Naive thymus-derived CD4-positive, alpha-beta T cell (primary cell): ENCODE data around the gene TNFRSF9. TPM values are rescaled to one million over a fixed set of nuclear protein-coding genes. Genes with fewer than 3 reads are reported as not detected.

Source experiments
- ATAC-seq: fragments of 150-1000 bp; cut with Tn5 transposase; 2 replicates; pipeline ENCODE4 v1.10.0; 2021; ENCODE audit warnings: mild to moderate bottlenecking, moderate library complexity
- CTCF ChIA-PET: fragments of 350-600 bp; sonication (Branson Sonifier 250); formaldehyde crosslinking; loops from one replicate; lab custom pipeline; 2021; ENCODE audit warnings: antibody characterized with exemption; lab: Charles Lee
- POLR2A ChIA-PET: fragments of 350-600 bp; sonication (Branson Sonifier 250); formaldehyde crosslinking; loops from one replicate; lab custom pipeline; 2021; ENCODE audit warnings: antibody characterized with exemption, inconsistent platforms; lab: Charles Lee
- DNase-seq, 9 donors: peaks; one replicate each; pipeline versions ENCODE4 v3.0.0 to v3.0.0-alpha.2; 2020 to 2022; ENCODE audit warnings: mixed read lengths in 1 of 9
- H3K27ac ChIP-seq: one replicate; pipeline ENCODE4 v1.7.0; 2013; ENCODE audit warnings: mild to moderate bottlenecking, low read depth, low read length, moderate library complexity
- H3K27me3 ChIP-seq, 2 donors: one replicate each; pipeline ENCODE4 v1.7.0; 2013; ENCODE audit warnings: low read length in 2 of 2, mild to moderate bottlenecking in 2 of 2, moderate library complexity in 2 of 2; ENCODE audit not compliant: control insufficient read depth in 2 of 2, insufficient read depth in 2 of 2
- H3K36me3 ChIP-seq, 3 experiments: 1 replicate in 2 of 3; 2 replicates in 1 of 3; pipeline ENCODE4 v1.7.0; 2013; ENCODE audit warnings: low read length in 3 of 3, mild to moderate bottlenecking in 3 of 3, moderate library complexity in 1 of 3; ENCODE audit not compliant: insufficient read depth in 3 of 3, control insufficient read depth in 2 of 3
- H3K4me1 ChIP-seq, 2 donors: one replicate each; pipeline ENCODE4 v1.7.0; 2013; ENCODE audit warnings: low read length in 2 of 2, mild to moderate bottlenecking in 2 of 2, moderate library complexity in 1 of 2; ENCODE audit not compliant: control insufficient read depth in 2 of 2, insufficient read depth in 2 of 2
- H3K4me3 ChIP-seq: 2 replicates; pipeline ENCODE4 v1.7.0; 2013; ENCODE audit warnings: mild to moderate bottlenecking, low read length
- H3K9me3 ChIP-seq, 3 experiments: 1 replicate in 2 of 3; 2 replicates in 1 of 3; pipeline ENCODE4 v1.7.0; 2013; ENCODE audit warnings: low read length in 3 of 3; ENCODE audit not compliant: control insufficient read depth in 2 of 3
- H3K27ac Mint-ChIP-seq, 9 donors: one replicate each; pipeline ENCODE4 v1.8.0; 2020 to 2022; ENCODE audit warnings: mixed read lengths in 9 of 9, mild to moderate bottlenecking in 8 of 9, moderate library complexity in 5 of 9, inconsistent platforms in 2 of 9
- H3K27me3 Mint-ChIP-seq, 5 donors: one replicate each; pipeline ENCODE4 v1.8.0; 2021 to 2022; ENCODE audit warnings: mixed read lengths in 5 of 5, mild to moderate bottlenecking in 1 of 5
- H3K36me3 Mint-ChIP-seq, 5 donors: one replicate each; pipeline ENCODE4 v1.8.0; 2020 to 2022; ENCODE audit warnings: mixed read lengths in 5 of 5, mild to moderate bottlenecking in 3 of 5, inconsistent platforms in 1 of 5
- H3K4me1 Mint-ChIP-seq, 7 donors: one replicate each; pipeline ENCODE4 v1.8.0; 2020 to 2022; ENCODE audit warnings: mixed read lengths in 7 of 7, mild to moderate bottlenecking in 3 of 7, inconsistent platforms in 1 of 7
- H3K4me3 Mint-ChIP-seq, 10 donors: one replicate each; pipeline ENCODE4 v1.8.0; 2020 to 2022; ENCODE audit warnings: mild to moderate bottlenecking in 10 of 10, mixed read lengths in 10 of 10, moderate library complexity in 6 of 10, inconsistent platforms in 2 of 10
- H3K9me3 Mint-ChIP-seq, 11 donors: one replicate each; pipeline ENCODE4 v1.8.0; 2020 to 2022; ENCODE audit warnings: mixed read lengths in 11 of 11, mild to moderate bottlenecking in 4 of 11, inconsistent platforms in 1 of 11, moderate library complexity in 1 of 11
- intact Hi-C, 2 donors: fragments of 100-400 bp; cut with micrococcal nuclease; formaldehyde crosslinking; loops; one replicate each; pipeline ENCODE4 v1.15.1; 2023
- polyA plus RNA-seq, 2 donors: library from polyadenylated mRNA; unstranded; fragments of 300-500 nt; fragmentation: Illumina TruSeq; gene quantifications; one replicate each; pipeline ENCODE4 v1.2.3, GENCODE V29; 2021
- total RNA-seq, 6 experiments: library from RNA in 5 of 6; stranded (reverse) in 5 of 6; gene quantifications; 1 replicate in 5 of 6; 2 replicates in 1 of 6; pipeline ENCODE4 v1.2.3 and lab custom pipeline; 2021 to 2026

The TNFRSF9 gene
- total and polyA plus RNA-seq, 7 experiments from 2014 or later, result 0.10 to 6.6 (median 0.25) TPM; not detected in 1

- no peak overlapping the region for H3K4me3 Mint-ChIP-seq
- H3K9me3 Mint-ChIP-seq, result peaks cover 0 to 29% (median 12%) of the 10 kb centered on the region in 11 donors
- peaks cover 0 to 4% (median 0%) of the 10 kb centered on the region in 7 donors for H3K4me1 Mint-ChIP-seq
- CTCF ChIA-PET, result no interaction called here
- Histone ChIP-seq H3K9me3 (no peaks in the 10 kb centered on the region), H3K27me3 (no peaks in the 10 kb centered on the region), H3K36me3 (no peaks in the 10 kb centered on the region), H3K4me1 (no peaks in the 10 kb centered on the region), H3K27ac (no peak overlapping the region), H3K4me3 (no peak overlapping the region)
- POLR2A ChIA-PET, result no interaction called here
- ATAC-seq, result no peak
- intact Hi-C loops, result no loop called here
- peaks cover 0 to 5% (median 3%) of the 10 kb centered on the region in 5 donors for H3K36me3 Mint-ChIP-seq
- no peak overlapping the region for H3K27ac Mint-ChIP-seq
- DNase-seq, result no peak
- H3K27me3 Mint-ChIP-seq, result peaks cover 4 to 15% (median 10%) of the 10 kb centered on the region in 5 donors
These were observed 61.4 kb downstream of the TNFRSF9 start for GRCh38 chr1:7879228-7879627.

GRCh38 chr1:7878027-7878426, 62.6 kb downstream of the TNFRSF9 start:
- Mint-ChIP-seq H3K36me3 (peaks cover 0 to 5% (median 3%) of the 10 kb centered on the region in 5 donors), H3K27me3 (peaks cover 4 to 15% (median 8%) of the 10 kb centered on the region in 5 donors)
- CTCF ChIA-PET, result interaction anchor here (0.6 kb wide), 2 partner anchors 128 to 1020 kb away, joined by 3 to 8 read pairs; no protein-coding TSS in a partner anchor

GRCh38 chr1:7873801-7874795, 66.5 kb downstream of the TNFRSF9 start:
- no peaks in the 10 kb centered on the region for H3K4me1 ChIP-seq
- intact Hi-C loops, result no loop called here
- H3K27me3 ChIP-seq, result no peaks in the 10 kb centered on the region
- POLR2A ChIA-PET, result no interaction called here
- no peak overlapping the region for H3K27ac ChIP-seq
- H3K4me1 Mint-ChIP-seq, result peaks cover 0 to 5% (median 0%) of the 10 kb centered on the region in 7 donors
- H3K36me3 ChIP-seq, result no peaks in the 10 kb centered on the region
- peaks cover 0 to 5% (median 3%) of the 10 kb centered on the region in 5 donors for H3K36me3 Mint-ChIP-seq
- CTCF ChIA-PET, result no interaction called here
- H3K27ac Mint-ChIP-seq, result no peak overlapping the region
- no peak overlapping the region for H3K4me3 ChIP-seq
- peaks cover 0 to 28% (median 13%) of the 10 kb centered on the region in 11 donors for H3K9me3 Mint-ChIP-seq
- H3K27me3 Mint-ChIP-seq, result peaks cover 4 to 15% (median 5%) of the 10 kb centered on the region in 5 donors
- DNase-seq, result no peak
- no peak for ATAC-seq
- H3K4me3 Mint-ChIP-seq, result no peak overlapping the region
- H3K9me3 ChIP-seq, result no peaks in the 10 kb centered on the region

More at GRCh38 chr1:7878027-7878426, 62.6 kb downstream of the TNFRSF9 start:
- Mint-ChIP-seq H3K27ac (no peak overlapping the region), H3K4me1 (peaks cover 0 to 5% (median 0%) of the 10 kb centered on the region in 7 donors), H3K4me3 (no peak overlapping the region), H3K9me3 (peaks cover 0 to 29% (median 12%) of the 10 kb centered on the region in 11 donors)
- no peaks in the 10 kb centered on the region for H3K27me3 ChIP-seq
- H3K4me1 ChIP-seq, result no peaks in the 10 kb centered on the region
- no peak overlapping the region for H3K27ac ChIP-seq
- no peaks in the 10 kb centered on the region for H3K9me3 ChIP-seq
- DNase-seq (no peak), ATAC-seq (no peak)
- intact Hi-C loops, result no loop called here
- no peak overlapping the region for H3K4me3 ChIP-seq
- H3K36me3 ChIP-seq, result no peaks in the 10 kb centered on the region
- POLR2A ChIA-PET, result no interaction called here

GRCh38 chr1:7871136-7871535, 69.5 kb downstream of the TNFRSF9 start:
- Histone ChIP-seq H3K9me3 (no peaks in the 10 kb centered on the region), H3K27me3 (no peaks in the 10 kb centered on the region), H3K36me3 (no peaks in the 10 kb centered on the region), H3K27ac (no peak overlapping the region), H3K4me3 (no peak overlapping the region), H3K4me1 (no peaks in the 10 kb centered on the region)
- ChIA-PET POLR2A (no interaction called here), CTCF (no interaction called here)
- peaks cover 0 to 2% (median 0%) of the 10 kb centered on the region in 11 donors for H3K9me3 Mint-ChIP-seq
- H3K27ac Mint-ChIP-seq, result no peak overlapping the region
- peaks cover 0 to 4% (median 0%) of the 10 kb centered on the region in 5 donors for H3K27me3 Mint-ChIP-seq
- H3K4me1 Mint-ChIP-seq, result peaks cover 0 to 3% (median 0%) of the 10 kb centered on the region in 7 donors
- no peak overlapping the region for H3K4me3 Mint-ChIP-seq
- no peaks in the 10 kb centered on the region for H3K36me3 Mint-ChIP-seq
- ATAC-seq (no peak), DNase-seq (no peak)
- intact Hi-C loops, result no loop called here

GRCh38 chr1:7869136-7869920, 71.3 kb downstream of the TNFRSF9 start:
- H3K27ac Mint-ChIP-seq, result no peak overlapping the region
- POLR2A ChIA-PET, result no interaction called here
- intact Hi-C loops, result no loop called here
- no peak overlapping the region for H3K4me3 Mint-ChIP-seq
- Histone ChIP-seq H3K36me3 (no peaks in the 10 kb centered on the region), H3K27me3 (no peaks in the 10 kb centered on the region), H3K4me3 (no peak overlapping the region), H3K4me1 (no peaks in the 10 kb centered on the region), H3K9me3 (no peaks in the 10 kb centered on the region), H3K27ac (no peak overlapping the region)
- ATAC-seq (no peak), DNase-seq (no peak)
- CTCF ChIA-PET, result no interaction called here
- no peaks in the 10 kb centered on the region for H3K36me3 Mint-ChIP-seq
- peaks cover 0 to 3% (median 0%) of the 10 kb centered on the region in 5 donors for H3K27me3 Mint-ChIP-seq
- peaks cover 0 to 2% (median 0%) of the 10 kb centered on the region in 11 donors for H3K9me3 Mint-ChIP-seq
- peaks cover 0 to 3% (median 0%) of the 10 kb centered on the region in 7 donors for H3K4me1 Mint-ChIP-seq

GRCh38 chr1:7868070-7868780, 72.4 kb downstream of the TNFRSF9 start:
- peaks cover 0 to 1% (median 0%) of the 10 kb centered on the region in 7 donors for H3K4me1 Mint-ChIP-seq
- ATAC-seq (no peak), DNase-seq (no peak)
- H3K27ac Mint-ChIP-seq, result no peak overlapping the region
- Histone ChIP-seq H3K27ac (no peak overlapping the region), H3K4me1 (no peaks in the 10 kb centered on the region), H3K4me3 (no peak overlapping the region), H3K36me3 (no peaks in the 10 kb centered on the region), H3K9me3 (no peaks in the 10 kb centered on the region), H3K27me3 (no peaks in the 10 kb centered on the region)
- no peak overlapping the region for H3K4me3 Mint-ChIP-seq
- peaks cover 0 to 3% (median 0%) of the 10 kb centered on the region in 5 donors for H3K27me3 Mint-ChIP-seq
- POLR2A ChIA-PET, result no interaction called here
- CTCF ChIA-PET, result no interaction called here
- intact Hi-C loops, result no loop called here
- H3K9me3 Mint-ChIP-seq, result peaks cover 0 to 2% (median 0%) of the 10 kb centered on the region in 11 donors
- H3K36me3 Mint-ChIP-seq, result no peaks in the 10 kb centered on the region
